Transverse colon (tissue), 4 donors: ENCODE results near the gene SRRM4.

Experiments used
- CTCF ChIP-seq, 5 experiments: fragments of 200-600 bp in 3 of 5; fragments of 450-650 bp in 2 of 5; sonication (generic) in 3 of 5; IDR thresholded peaks; 1 replicate in 2 of 5; 2 replicates in 3 of 5; pipeline ENCODE4 v1.5.1; 2016 to 2017; ENCODE audit warnings: antibody characterized with exemption in 5 of 5, inconsistent platforms in 3 of 5, mild to moderate bottlenecking in 2 of 5, moderate library complexity in 1 of 5
- POLR2A ChIP-seq: fragments of 450-650 bp; IDR thresholded peaks from one replicate; pipeline ENCODE4 v1.6.1; 2016; ENCODE audit warnings: antibody characterized with exemption, mild to moderate bottlenecking, moderate library complexity
- POLR2AphosphoS5 ChIP-seq, 3 donors: sonication (generic); formaldehyde crosslinking; IDR thresholded peaks; one replicate each; pipeline ENCODE4 v1.6.1; 2016; ENCODE audit warnings: antibody characterized with exemption in 3 of 3

GRCh38 chr12:119157528-119157927, 176.2 kb downstream of the SRRM4 start:
- TF ChIP-seq CTCF (IDR thresholded peaks at IDR 0.05) (no peak), POLR2A (no peak), POLR2AphosphoS5 (IDR thresholded peaks at IDR 0.05) (no peak)
